ENCODE data around the gene CPT1A.
"Not testable (repeated sequence)": the region's sequence is repeated elsewhere in the genome, so short reads cannot be mapped to it uniquely, and the experiment has no call there.

CPT1A gene

DNA sequence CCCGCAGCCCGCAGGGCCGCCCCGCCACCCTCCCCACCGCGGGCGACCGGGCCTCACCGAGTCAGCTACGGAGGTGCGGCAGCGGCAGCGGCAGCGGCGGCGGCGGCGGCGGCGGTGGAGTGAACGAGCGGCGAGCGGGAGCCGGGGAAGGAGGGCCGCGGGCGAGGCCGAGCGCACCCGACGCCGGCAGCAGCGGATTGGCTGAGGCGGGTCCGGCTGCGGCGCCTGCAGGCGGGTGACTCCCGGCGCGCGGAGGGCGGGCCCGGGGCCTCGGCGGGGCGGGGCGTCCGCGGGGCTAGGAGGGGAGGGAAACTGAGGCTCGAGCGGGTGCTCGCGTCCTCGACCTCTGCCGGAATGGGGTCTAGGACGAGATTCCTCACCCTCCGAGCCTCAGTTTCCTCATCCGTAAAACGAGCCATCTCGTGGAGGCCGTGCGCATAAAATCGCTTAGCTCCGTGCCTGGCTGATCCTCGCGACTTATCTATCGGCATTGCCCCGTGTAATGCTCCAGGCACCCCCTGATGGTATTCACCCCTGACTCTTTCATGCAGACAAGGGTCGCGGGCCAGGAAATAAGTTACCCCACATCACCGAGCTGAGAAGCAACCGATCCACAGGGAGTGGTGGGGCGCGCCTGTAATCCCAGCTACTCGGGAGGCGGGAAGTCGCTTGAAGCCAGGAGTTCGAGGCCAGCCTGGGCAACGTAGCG is at the start of gene CPT1A:
TSS of gene CPT1A (minus strand) at position 199 of the 709 bp plus-strand sequence. CDS start 26,442 bp downstream, outside the sequence.
- DNase-seq: peak in 2 of 4 experiments; percentile 34 to 62

DNA sequence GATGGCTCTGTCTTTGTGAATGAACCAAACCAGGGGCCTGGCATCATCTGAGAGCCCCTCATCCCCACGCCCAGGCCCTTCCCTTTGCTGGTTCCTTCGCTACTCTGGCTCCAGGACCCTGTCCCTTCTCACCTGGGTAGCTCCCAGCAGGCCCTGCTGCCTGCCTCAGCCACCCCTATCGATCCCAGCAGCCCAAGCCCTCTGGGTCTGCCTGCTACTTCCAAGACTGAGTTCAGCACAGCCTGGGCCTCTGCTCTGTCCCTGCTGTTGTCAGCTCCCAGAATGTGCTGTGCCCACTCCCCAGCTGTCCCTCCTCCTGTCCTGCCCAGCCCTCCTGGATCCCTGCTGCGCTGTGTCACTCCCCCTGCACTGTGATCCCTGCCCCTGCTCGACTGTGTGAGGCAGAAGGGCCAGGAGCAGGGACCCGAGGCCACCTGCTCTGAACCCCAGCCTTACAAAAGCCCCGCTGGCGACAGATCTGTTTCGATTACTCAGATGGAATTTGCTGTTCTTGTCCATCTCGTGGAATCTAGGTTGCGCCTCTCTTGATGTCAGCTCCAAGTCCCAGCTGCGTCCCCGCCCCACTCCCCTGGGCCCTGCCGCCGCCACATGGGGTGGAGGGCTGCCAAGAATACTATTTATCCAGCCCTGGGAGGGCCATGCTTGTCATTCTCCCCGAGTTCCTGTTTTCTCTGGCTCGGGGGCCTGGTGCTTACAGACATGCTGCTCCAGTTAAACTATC is 48.9 kb upstream of the CPT1A start:
- DNase-seq: no peak

DNA sequence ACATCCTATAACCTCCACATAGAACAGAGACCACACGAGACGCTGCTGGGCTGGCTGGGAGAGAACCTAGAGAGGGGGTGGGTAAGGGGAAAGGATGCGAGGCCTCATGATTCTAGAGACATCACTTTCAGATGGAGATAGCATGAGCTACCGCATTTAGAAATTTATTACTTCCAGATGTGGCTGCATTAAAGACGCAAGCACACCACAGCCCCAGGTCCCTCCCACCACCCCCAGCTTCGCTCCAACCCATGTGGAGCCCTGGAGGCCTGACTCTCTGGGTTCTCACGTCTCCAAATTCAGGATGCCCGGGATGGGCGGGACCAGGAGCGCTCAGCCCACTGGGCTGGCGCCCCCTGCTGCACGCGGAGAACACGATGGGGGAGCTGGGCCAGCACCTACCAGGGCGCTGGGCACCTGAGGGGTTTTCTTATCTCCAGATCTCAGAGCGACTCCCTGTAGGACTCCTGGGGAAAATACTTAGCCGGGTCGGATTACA is 48.3 kb upstream of the CPT1A start:
- DNase-seq: no peak

DNA sequence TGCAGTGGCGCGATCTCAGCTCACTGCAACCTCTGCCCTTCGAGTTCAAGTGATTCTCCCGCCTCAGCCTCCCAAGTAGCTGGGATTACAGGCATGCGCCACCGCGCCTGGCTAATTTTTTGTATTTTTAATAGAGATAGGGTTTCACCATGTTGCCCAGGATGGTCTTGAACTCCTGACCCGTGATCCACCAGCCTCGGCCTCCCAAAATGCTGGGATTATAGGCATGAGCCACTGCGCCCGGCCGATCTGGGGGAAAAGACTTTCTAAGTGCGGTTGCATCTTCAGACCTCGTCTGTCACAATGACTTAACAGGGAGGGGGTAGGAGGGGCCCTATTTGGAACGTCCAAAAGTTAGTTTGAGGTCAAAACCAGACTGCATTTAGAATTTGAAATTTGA is 43.1 kb upstream of the CPT1A start:
- DNase-seq: not testable (repeated sequence)

DNA sequence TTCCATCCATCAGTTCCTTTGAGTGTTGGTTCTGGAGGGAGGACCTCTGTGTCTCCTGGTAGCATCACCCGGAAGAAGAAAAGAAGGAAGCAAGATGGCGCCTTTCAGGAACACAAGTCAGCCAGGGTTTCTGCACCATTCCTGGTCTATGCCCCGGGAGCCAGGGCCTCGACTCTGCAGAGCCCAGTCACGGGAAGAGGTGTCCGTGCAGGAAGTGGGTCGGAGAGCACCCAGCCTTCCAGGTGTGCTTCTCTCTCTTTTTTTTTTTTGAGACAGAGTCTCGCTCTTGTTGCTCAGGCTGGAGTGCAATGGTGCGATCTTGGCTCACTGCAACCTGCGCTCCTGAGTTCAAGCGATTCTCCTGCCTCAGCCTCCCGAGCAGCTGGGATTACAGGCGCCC is 40.7 kb upstream of the CPT1A start:
- DNase-seq: no peak

DNA sequence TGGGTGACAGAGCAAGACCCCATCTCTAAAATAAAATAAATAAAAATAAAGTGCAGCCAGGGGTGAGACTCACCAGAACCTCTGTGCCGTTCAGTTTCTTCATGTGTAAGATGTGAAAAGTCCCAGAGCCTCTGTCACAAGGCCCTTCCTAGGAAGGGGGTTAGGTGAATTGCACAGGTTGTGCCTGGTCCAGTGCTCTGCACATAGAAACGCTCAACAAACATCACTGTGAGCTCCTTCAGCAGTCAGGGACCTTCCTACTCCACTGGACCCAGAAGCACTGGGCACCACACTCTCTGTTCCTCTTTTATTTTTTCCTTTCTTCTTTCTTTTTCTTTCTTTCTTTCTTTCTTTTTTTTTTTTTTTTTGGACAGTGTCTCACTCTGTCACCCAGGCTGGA is 39.6 kb upstream of the CPT1A start:
- DNase-seq: no peak

DNA sequence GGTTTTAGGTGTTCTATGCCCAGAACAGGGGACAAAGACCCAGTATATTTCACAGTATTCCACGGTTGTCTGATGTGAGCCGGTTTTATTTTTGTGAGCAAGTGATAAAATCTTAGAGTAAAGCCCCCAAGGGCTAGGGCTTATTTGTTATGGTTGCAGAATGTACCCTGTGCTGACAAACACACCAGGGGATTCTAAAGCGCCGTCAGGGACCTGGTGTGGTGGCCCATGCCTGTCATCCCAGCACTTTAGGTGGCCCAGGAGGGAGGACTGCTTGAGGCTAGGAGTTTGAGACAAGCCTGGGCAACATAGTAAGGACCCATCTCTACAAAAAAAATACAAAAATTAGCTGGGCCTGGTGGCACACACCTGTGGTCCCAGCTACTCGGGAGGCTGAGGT is 39.1 kb upstream of the CPT1A start:
- no peak for DNase-seq

DNA sequence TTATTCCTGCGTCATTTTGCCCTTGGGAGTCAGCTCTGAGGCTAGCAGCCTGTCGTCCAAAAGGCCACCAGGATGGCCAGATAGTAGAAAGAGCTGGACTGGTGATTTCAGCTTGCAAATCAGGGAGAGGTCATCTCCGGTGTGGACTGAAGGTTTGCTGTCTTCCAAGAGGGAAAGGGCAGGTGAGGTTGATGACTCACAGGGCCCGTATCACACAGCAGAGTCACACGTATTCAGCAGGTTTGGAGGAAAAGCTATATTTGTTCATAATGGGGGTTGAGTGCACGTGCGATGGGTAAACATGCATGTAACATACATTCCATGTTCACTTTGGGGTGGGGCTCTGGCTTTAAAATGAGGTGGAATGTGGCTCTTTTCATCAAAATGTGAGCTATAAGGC is 36.3 kb upstream of the CPT1A start:
- DNase-seq: no peak

DNA sequence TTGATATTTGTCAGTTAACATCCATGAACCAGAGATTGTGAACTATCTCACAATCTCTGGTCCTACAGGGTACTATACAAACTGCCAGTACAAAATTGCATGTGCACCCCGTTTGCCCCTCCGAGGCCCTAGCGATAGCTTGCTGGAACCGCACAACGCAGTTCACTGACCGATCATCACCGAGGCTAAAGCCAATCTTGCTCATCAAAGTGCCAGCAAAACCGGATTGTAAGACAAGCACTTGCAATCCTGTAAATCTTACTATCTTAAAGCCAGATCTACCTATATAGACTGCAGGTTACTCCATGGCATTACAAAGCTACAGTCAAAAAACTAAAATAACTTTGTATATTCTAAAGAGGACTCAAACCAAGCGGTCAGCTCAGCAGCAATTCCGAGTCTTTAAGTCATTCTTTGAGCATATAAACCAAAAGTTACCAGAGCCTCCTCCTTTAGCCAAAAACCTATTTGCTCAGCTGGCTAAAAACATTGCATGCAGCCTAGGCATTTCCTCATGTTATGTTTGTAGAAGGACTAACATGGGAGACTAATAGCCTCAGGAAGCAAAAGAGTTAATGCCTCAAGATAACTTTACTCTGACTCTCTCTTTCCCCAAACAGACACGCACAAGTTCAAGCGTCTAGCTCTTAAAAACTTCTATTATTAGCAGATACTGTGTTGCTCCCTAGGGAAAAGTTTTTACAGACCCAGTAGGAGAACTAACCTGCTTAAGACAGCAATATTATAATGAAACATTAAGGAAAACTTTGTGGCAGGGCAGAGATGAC is 30.7 kb upstream of the CPT1A start:
- DNase-seq: no peak

DNA sequence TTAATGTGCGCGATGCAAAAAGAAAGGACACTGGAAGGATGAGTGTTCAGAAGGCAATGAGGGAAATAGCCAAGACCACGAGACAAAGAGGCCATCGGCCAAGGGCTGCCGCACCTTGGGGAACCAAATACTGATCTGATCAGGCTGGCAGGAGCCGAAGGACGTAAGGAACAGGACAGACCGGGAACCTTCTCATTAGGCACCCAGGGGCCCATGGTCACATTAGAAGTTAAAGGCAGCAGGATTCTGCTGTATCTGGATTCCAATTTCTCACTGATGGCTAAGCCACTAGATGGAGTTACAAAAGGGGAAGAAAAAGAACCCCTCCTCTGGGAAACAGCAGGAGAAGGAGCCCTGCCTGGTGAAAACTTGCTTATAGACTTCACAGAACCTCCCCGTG is 28.8 kb upstream of the CPT1A start:
- DNase-seq: no peak

DNA sequence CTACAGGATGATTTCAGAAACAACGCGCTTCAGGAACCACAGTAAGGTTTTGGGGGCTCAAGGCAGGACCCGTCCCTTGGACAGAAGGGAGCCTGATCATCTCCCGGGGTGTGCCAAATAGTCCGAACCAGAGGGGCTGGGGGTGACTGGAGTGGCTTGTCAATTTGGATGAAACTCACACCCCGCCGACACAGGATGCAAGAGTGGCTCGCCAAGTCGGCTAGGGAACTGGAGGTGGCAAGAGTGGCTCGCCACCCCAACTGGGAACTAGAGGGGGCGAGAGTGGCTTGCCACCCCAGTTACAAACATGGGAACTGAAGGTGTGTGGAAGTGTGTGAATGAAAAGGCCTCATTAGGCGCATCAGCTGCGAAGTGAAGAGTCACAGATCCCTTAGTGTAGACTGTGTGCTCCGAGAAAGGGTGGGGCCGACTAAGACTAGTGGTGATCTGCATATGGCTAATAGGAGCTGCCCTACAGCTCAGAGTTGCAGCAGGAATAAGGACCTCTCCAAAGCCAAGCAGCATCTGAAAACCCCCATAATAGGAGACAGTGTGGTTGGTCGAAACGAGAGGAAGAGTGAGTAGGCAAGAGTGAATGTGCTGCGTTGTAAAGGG is 26.6 kb upstream of the CPT1A start:
- no peak for DNase-seq

DNA sequence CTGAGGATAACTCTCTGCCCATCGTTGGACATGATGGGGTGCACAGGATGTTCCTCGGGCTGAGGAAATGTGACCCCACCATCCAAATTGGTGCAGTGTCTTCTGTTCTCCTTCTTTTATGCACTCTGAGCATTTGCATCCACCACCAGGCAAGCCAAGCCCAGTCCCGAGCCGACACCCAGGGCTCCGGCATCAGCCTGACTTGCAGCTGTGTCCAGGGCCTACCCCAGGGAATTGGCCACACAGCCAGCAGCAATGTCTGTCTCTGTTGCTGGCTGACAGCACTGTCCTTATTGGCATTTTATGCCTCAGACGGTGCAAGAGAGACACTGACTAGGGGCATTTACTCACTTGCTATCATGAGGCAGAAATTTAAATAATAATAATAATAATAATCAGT is 25.4 kb upstream of the CPT1A start:
- no peak for DNase-seq

DNA sequence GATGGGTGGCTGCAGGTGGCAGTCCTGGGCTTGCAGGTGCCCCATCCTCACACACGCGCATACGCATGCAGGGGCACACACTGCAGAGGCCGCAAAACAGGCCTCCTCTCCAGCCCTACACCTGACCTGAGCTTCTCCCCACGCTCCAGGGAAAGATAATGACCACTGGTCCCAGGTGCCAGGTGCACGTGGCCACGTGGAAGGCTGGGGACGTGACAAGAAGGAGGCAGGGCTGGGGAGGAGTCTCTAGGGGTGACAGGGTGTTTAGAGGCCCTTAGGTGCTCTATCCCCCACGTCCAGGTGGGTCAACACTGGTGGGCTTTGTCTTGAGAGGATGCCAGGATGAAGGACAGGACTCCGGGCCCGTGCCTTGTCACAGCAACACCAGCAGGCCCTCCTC is 23.5 kb upstream of the CPT1A start:
- DNase-seq: no peak

DNA sequence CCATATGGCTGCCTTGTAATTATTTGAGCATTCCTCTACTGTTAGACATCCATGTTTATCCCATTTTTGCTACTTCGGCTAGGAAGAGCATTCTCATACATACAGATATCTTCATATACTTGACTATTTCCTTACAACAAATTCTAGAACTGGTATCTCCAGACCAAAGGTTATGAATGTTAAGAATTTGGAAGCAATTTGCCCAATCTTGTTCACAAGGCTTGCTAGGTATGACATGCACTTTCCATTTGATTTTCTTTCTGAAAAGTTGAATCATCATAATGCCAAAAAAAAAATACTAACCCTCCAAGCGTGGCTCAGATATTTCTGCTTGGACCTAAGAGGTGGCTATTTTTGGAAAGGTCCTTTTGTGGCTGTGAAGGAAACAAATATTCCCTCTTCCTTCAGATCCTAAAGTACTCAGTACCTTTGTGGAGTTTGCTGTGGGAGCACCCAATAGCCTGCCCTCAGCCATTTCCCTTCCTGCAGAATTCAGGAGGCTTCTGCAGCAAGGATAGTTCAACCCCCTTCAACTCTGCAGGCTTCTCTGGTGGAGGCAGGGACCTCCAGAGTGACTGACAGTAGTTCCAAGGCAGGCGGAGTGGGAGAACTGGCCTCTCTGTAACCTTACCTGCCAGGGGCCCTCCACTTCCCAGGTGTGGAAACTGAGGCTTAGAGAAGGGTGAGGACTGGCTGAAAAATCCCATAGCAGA is 22.0 kb upstream of the CPT1A start:
- DNase-seq: no peak

DNA sequence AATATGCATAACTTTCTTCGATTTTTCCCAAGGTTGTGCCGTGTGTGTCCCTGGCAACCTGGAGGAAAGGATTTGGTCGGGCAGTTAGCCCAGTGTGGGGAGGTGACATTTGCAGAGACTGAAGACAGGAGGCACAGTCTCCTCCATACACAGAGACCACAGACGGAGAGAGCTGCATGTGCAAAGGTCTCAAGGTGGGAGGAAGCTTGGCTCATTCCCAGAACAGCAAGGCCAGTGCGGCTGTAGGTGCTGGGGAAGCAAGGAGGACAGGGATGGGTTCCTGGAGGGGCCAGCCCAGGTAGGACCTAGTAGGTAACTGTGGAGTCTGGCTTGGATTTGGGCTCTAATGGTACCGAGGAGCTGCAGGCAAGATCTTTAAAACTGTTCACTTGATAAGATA is 20.7 kb upstream of the CPT1A start:
- no peak for DNase-seq

DNA sequence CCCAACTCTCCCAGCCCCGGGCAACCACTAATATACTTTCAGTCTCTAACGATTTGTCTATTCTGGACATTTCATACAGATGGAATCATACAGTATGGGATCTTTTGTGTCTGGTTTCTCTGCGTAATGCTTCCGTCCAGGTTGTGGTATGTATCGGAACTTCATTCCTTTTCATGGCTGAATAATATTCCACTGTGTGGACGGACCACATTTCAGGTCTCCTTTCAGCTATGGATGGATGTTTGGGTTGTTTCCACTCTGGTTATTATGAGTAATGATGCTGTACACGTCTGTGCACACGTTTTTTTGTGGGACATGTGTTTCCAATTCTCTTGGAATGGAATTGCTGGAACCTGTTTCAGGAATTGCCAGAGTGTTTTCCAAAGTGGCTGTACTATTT is 17.4 kb upstream of the CPT1A start:
- DNase-seq: no peak

DNA sequence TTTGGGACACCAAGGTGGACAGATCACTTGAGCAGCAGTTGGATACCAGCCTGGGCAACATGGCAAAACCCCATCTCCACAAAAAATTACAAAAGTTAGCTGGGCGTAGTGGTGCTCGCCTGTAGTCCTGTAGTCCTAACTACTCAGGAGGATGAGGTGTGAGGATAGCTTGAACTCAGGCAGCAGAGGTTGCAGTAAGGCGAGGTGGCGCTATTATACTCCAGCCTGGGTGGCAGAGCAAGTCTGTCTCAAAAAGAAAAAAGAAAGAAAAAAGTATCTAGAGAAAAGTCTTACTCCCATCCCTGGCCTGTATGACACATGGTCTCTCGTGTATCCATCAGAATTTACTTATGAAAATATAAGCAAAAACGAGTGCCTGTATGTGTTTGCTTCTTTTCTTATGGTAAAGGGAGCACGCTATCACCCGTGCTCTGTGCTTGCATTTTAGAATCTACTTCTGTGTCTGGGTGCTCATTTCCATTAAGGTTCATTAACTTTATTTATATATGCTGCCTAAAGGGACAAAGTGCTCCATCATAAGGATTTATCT is 15.4 kb upstream of the CPT1A start:
- no peak for DNase-seq

DNA sequence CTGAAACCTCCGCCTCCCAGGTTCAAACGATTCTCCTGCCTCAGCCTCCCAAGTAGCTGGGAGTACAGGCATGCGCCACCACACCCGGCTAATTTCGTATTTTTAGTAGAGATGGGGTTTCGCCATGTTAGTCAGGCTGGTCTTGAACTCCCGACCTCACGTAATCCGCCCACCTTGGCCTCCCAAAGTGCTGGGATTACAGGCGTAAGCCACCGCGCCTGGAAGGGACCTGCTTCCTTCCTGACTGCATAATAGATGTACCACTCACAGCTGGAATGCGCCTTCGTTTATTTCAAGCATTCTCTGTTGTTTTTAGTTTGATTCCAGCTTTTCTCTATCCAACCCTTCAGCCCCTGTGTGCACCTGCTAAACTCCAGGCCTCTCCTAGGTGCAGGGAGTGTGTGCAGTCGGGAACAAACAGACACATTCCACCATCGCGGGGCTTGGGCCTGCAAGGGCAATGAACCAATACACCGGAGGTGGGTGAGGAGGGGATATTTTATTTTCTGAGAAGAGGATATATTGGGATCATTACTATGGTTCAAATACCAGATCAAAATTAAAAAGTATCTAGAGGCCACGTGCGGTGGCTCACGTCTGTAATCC is 14.8 kb upstream of the CPT1A start:
- not testable (repeated sequence) for DNase-seq

DNA sequence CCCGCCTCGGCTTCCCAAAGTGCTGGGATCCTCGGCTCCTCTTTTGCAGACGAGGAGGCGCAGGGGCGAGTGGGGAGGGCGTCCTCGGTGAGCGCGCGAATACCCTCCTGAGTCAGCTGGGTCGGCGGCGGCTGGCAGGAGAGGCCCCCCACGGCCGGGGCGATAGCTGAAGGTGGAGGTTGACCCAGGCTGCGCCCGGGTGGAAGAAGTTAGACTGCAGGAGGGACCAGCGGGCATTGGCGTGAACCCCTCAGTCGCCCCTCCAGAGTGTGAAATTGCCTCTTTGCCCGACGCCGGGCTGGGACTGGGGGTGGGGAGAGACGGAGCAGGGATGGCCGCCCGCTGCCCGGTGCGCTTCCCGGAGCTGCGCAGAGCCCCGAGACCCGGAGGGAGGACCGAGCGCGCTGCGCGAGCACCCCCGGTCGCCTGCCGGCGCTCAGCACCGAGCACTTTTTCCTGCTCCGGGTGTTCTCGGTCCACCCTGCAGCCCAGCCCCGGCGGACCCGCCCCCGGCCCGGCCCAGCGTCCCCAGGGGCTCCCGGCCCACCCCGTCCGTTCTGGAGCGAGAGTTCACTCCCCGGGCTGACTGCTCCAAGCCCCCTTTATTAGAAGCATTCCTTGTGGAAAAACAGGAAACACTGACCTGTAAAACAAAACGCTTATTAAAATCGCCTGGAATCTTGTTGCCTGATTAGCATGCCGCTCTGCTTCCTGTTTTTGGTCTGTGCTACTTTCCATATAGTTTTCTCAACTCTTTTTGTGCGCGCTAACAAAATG is 13.7 kb upstream of the CPT1A start:
- DNase-seq: peak in 2 of 4 experiments; percentile 12 to 24

DNA sequence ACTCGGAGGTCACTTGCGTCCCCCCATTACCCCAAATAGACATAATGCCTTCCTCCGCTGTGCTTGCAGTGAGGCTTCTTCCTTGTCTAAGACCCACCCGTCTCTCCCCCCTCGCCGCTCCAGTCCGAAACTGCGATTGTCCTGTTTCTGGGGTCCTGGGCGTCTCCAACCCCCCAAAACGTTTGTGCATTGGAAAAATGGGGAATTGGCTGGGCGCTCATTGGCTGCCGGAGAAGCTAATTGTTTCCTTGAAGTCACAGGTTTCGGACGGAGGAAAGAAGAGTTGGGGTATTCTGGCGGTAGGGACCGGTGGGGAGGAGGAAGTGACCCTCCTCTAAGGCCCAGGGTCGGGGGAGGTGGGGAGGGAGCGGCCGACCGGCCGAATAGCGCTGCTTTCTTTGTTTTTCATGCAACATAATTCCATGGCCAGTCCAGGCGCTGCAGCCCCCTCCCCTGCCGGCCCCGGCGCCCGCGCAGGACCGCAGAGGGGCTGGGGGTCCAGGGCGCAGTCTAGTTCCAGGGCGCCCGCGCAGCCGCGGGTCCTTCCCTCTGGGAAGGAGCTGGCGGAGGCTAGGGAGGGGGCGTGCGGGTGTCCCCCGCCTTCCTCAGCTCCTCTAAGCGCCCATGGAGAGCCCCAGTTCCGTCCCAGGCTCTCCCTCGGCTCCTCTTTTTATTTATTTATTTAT is 12.7 kb upstream of the CPT1A start:
- no peak for DNase-seq
